Suprapubic skin (tissue), 4 donors: ENCODE results near the gene DDX25.

Experiments
- EP300 ChIP-seq: sonication (generic); formaldehyde crosslinking; IDR thresholded peaks from one replicate; pipeline ENCODE4 v1.6.1; 2017; ENCODE audit warnings: antibody characterized with exemption
- POLR2A ChIP-seq, 2 donors: fragments of 450-650 bp; IDR thresholded peaks; one replicate each; pipeline ENCODE4 v1.6.1; 2017; ENCODE audit warnings: antibody characterized with exemption in 2 of 2, mild to moderate bottlenecking in 2 of 2, moderate library complexity in 2 of 2
- POLR2AphosphoS5 ChIP-seq, 3 donors: sonication (generic); formaldehyde crosslinking; IDR thresholded peaks; one replicate each; pipeline ENCODE4 v1.6.1; 2017; ENCODE audit warnings: antibody characterized with exemption in 3 of 3
- TF ChIP-seq, protein P1 (sequence below), 2 donors: fragments of 200-600 bp in 1 of 2; fragments of 450-650 bp in 1 of 2; sonication (generic) in 1 of 2; IDR thresholded peaks; one replicate each; pipeline ENCODE4 v1.5.1; 2016 to 2019; ENCODE audit warnings: antibody characterized with exemption in 2 of 2, mild to moderate bottlenecking in 1 of 2, moderate library complexity in 1 of 2

GRCh38 chr11:125951731-125952130 is 47.4 kb downstream of the DDX25 start:
- TF ChIP-seq, protein P1, sequence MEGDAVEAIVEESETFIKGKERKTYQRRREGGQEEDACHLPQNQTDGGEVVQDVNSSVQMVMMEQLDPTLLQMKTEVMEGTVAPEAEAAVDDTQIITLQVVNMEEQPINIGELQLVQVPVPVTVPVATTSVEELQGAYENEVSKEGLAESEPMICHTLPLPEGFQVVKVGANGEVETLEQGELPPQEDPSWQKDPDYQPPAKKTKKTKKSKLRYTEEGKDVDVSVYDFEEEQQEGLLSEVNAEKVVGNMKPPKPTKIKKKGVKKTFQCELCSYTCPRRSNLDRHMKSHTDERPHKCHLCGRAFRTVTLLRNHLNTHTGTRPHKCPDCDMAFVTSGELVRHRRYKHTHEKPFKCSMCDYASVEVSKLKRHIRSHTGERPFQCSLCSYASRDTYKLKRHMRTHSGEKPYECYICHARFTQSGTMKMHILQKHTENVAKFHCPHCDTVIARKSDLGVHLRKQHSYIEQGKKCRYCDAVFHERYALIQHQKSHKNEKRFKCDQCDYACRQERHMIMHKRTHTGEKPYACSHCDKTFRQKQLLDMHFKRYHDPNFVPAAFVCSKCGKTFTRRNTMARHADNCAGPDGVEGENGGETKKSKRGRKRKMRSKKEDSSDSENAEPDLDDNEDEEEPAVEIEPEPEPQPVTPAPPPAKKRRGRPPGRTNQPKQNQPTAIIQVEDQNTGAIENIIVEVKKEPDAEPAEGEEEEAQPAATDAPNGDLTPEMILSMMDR (IDR thresholded peaks at IDR 0.05), result no peak
- TF ChIP-seq POLR2A (IDR thresholded peaks at IDR 0.05), result no peak
- TF ChIP-seq POLR2AphosphoS5 (IDR thresholded peaks at IDR 0.05), result no peak
- TF ChIP-seq EP300, result no peak
